Loucy (cell line): ENCODE measurements around the gene SFXN3.

Experiments used
- H2AFZ ChIP-seq: fragments of 200-600 bp; sonication (generic); 2 replicates; pipeline ENCODE4 v1.6.0; 2016; ENCODE audit warnings: antibody characterized with exemption, mild to moderate bottlenecking, low read length, moderate library complexity
- H3F3A ChIP-seq: fragments of 200-600 bp; 2 replicates; pipeline ENCODE4 v1.6.0; 2016; ENCODE audit warnings: antibody characterized with exemption, low read depth, mild to moderate bottlenecking
- H3K27me3 ChIP-seq: fragments of 200-600 bp; sonication (generic); 2 replicates; pipeline ENCODE4 v1.6.1; 2014; ENCODE audit warnings: low read length, mild to moderate bottlenecking; ENCODE audit not compliant: insufficient read depth, poor library complexity, severe bottlenecking
- H3K36me3 ChIP-seq: fragments of 200-600 bp; sonication (generic); 2 replicates; pipeline ENCODE4 v1.6.1; 2016; ENCODE audit warnings: low read length; ENCODE audit not compliant: insufficient read depth
- H3K4me1 ChIP-seq: fragments of 200-600 bp; sonication (generic); 2 replicates; pipeline ENCODE4 v1.5.1; 2014; ENCODE audit warnings: low read length, mild to moderate bottlenecking; ENCODE audit not compliant: insufficient read depth, poor library complexity, severe bottlenecking
- H3K4me2 ChIP-seq: fragments of 200-600 bp; sonication (generic); 2 replicates; pipeline ENCODE4 v1.6.0; 2014; ENCODE audit warnings: antibody characterized with exemption, low read length, low read depth, mild to moderate bottlenecking; ENCODE audit not compliant: poor library complexity, severe bottlenecking
- H3K4me3 ChIP-seq: fragments of 200-600 bp; sonication (generic); 2 replicates; pipeline ENCODE4 v1.5.1; 2014; ENCODE audit warnings: low read length, mild to moderate bottlenecking, mixed read lengths; ENCODE audit not compliant: poor library complexity, severe bottlenecking
- H3K79me2 ChIP-seq: fragments of 200-600 bp; sonication (generic); 2 replicates; pipeline ENCODE4 v1.6.1; 2014; ENCODE audit warnings: low read length; ENCODE audit not compliant: insufficient read depth
- H3K9ac ChIP-seq: fragments of 200-600 bp; sonication (generic); 2 replicates; pipeline ENCODE4 v1.6.0; 2014; ENCODE audit warnings: mild to moderate bottlenecking, low read depth, low read length, moderate library complexity; ENCODE audit not compliant: poor library complexity, severe bottlenecking
- H3K9me2 ChIP-seq: fragments of 200-600 bp; sonication (generic); replicated peaks from 2 replicates; pipeline ENCODE4 v1.6.1; 2016; ENCODE audit warnings: low read depth, low read length, mixed read lengths
- H3K9me3 ChIP-seq: fragments of 200-600 bp; sonication (generic); 2 replicates; pipeline ENCODE4 v1.6.1; 2014; ENCODE audit warnings: mild to moderate bottlenecking, antibody characterized with exemption, low read length, low read depth; ENCODE audit not compliant: insufficient read depth
- H4K20me1 ChIP-seq: fragments of 200-600 bp; sonication (generic); 2 replicates; pipeline ENCODE4 v1.6.0; 2014; ENCODE audit warnings: antibody characterized with exemption, low read length, mild to moderate bottlenecking; ENCODE audit not compliant: insufficient read depth, poor library complexity, severe bottlenecking
- EZH2phosphoT487 ChIP-seq: fragments of 200-600 bp; IDR thresholded peaks from 2 replicates; pipeline ENCODE4 v1.6.1; 2018; ENCODE audit warnings: antibody characterized with exemption, mild to moderate bottlenecking, moderate library complexity, borderline replicate concordance
- TF ChIP-seq, protein P1 (sequence below): fragments of 200-600 bp; sonication (generic); conservative IDR thresholded peaks from 2 replicates; pipeline ENCODE4 v1.5.1; 2014; ENCODE audit warnings: mild to moderate bottlenecking, antibody characterized with exemption, low read length

The SFXN3 gene

DNA sequence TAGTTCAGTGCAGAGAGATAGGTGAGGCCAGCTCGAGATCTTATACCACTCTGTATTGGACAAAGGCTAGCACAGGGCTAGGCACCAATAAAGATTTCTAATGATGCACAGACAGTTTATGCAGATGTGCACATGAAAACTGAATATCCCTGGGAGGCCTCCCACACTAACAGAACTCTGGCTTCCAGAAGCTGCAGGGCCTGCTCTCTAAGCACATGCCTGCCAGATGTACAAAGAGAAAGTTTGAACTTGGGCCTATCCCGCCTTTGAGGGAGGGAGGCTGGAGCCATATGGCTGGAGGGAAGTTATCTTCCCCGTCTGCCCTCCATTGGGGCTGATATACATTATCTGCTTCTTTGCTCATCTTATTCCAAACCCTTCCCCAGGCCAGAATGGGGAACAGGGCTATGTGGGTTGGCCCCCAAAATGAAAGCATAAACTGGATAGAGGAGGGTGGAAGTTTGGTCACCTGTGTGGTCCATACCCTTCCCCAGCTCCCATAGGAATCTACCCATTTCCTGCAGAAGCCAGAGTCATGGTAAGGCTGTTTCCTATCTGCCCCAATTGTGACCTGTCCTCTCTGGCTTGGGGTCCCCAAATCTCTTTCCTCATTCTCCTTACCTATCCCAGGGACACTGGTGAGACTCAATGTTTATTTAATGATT is 34.6 kb downstream of the SFXN3 start:
- no peaks in the 10 kb centered on the region for H4K20me1 ChIP-seq
- no peaks in the 10 kb centered on the region for H3K27me3 ChIP-seq
- TF ChIP-seq, protein P1, sequence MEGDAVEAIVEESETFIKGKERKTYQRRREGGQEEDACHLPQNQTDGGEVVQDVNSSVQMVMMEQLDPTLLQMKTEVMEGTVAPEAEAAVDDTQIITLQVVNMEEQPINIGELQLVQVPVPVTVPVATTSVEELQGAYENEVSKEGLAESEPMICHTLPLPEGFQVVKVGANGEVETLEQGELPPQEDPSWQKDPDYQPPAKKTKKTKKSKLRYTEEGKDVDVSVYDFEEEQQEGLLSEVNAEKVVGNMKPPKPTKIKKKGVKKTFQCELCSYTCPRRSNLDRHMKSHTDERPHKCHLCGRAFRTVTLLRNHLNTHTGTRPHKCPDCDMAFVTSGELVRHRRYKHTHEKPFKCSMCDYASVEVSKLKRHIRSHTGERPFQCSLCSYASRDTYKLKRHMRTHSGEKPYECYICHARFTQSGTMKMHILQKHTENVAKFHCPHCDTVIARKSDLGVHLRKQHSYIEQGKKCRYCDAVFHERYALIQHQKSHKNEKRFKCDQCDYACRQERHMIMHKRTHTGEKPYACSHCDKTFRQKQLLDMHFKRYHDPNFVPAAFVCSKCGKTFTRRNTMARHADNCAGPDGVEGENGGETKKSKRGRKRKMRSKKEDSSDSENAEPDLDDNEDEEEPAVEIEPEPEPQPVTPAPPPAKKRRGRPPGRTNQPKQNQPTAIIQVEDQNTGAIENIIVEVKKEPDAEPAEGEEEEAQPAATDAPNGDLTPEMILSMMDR: no peak
- TF ChIP-seq EZH2phosphoT487: no peak
- no peak overlapping the region for H3K4me2 ChIP-seq
- H3K9me3 ChIP-seq: no peaks in the 10 kb centered on the region
- peaks cover 7% of the 10 kb centered on the region; the same call in 1 of the 2 replicates for H3F3A ChIP-seq
- no peaks in the 10 kb centered on the region for H3K9me2 ChIP-seq
- H3K36me3 ChIP-seq: no peaks in the 10 kb centered on the region
- H3K4me1 ChIP-seq: peaks cover 34% of the 10 kb centered on the region
- no peak overlapping the region for H3K9ac ChIP-seq
- H2AFZ ChIP-seq: no peak overlapping the region
- peaks cover 27% of the 10 kb centered on the region; the same call in 1 of the 2 replicates for H3K79me2 ChIP-seq
- no peak overlapping the region for H3K4me3 ChIP-seq

DNA sequence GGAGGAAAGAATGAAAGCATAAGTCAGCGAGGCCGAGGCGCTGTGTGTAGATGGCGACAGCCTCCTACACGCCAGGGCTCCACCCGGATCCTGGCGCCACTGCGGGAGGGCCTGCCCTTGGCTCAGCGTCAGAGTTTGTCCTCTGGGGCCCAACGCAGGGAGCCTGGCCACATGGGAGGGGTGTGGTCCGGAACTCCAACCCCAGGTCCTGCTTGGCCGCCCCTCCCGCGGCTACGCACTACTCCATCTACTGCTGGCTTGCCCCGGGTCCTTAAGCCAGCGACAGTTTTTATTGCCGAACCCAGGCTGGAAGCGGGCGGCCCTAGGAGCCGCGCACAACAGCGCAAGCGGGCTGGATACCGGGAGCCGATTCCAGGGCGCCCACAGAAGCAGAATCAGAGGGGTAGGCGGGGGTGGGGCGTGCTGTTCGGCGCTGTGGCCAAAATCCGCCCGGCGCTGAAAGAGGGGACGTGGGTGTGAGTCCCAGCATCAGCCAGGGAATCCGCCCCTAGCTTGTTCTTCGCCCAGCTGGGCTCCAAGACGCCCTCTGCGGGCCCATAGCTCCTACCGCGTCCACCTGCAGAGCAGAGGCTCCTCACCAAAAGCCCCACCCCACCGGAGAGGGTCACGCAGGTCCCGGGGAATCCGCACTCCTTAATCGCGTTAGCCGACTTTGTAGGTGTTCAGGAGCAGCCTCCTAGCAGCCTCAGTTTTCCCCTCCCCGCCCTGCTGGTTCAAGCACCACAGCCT is 35.3 kb downstream of the SFXN3 start:
- peaks cover 7% of the 10 kb centered on the region; the same call in 1 of the 2 replicates for H3F3A ChIP-seq
- H3K9ac ChIP-seq: no peak overlapping the region
- no peaks in the 10 kb centered on the region for H4K20me1 ChIP-seq
- H3K4me1 ChIP-seq: peaks cover 34% of the 10 kb centered on the region
- H3K9me2 ChIP-seq: no peaks in the 10 kb centered on the region
- H3K79me2 ChIP-seq: peaks cover 27% of the 10 kb centered on the region; the same call in 1 of the 2 replicates
- no peak overlapping the region for H2AFZ ChIP-seq
- no peaks in the 10 kb centered on the region for H3K27me3 ChIP-seq
- no peak for TF ChIP-seq EZH2phosphoT487
- TF ChIP-seq, protein P1: peak; percentile 42
- H3K36me3 ChIP-seq: no peaks in the 10 kb centered on the region
- peak overlapping the region; percentile 39 for H3K4me2 ChIP-seq
- no peaks in the 10 kb centered on the region for H3K9me3 ChIP-seq
- H3K4me3 ChIP-seq: peak overlapping the region; percentile 51

DNA sequence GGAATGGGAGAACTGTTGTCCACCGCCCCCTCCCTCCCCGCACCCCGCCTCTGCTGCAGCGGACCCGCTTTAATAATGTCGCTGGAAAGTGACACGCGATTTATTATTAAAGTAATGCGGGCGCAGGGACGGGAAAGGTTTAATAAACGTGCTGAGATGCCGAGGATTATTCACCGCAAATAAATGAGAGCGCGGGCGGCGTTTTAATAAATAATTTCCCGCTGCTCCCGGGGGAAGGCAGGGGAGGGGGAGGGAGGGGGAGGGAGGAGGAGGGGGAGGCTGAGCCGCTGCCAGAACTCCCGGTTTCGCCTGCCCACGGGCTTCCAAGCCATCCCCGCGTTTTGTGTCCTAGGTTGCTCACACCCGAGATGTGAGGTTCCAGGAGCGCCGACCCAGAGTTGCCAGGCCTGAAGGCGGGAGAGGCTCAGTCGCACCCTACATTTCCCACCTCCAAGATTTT is 35.9 kb downstream of the SFXN3 start:
- Histone ChIP-seq H3K4me2 (peak overlapping the region; percentile 87), H3F3A (peaks cover 1% of the 10 kb centered on the region; the same call in 1 of the 2 replicates), H3K4me1 (peaks cover 34% of the 10 kb centered on the region), H3K9ac (peak overlapping the region; percentile 73), H3K36me3 (no peaks in the 10 kb centered on the region), H3K4me3 (peak overlapping the region; percentile 79), H4K20me1 (no peaks in the 10 kb centered on the region), H3K27me3 (no peaks in the 10 kb centered on the region), H3K79me2 (peaks cover 26% of the 10 kb centered on the region; the same call in 1 of the 2 replicates), H2AFZ (no peak overlapping the region), H3K9me2 (no peaks in the 10 kb centered on the region), H3K9me3 (no peaks in the 10 kb centered on the region)
- no peak for TF ChIP-seq EZH2phosphoT487
- TF ChIP-seq, protein P1: no peak
